Endodermal cell (in vitro differentiated cells): ENCODE results near the gene PANX1. TPM values are rescaled to one million over a fixed set of nuclear protein-coding genes. Genes with fewer than 3 reads are reported as not detected.

ENCODE experiments used
- DNase-seq: peaks from one replicate; pipeline ENCODE4 v3.0.0-alpha.2; 2017
- H3K27ac ChIP-seq: 2 replicates; pipeline ENCODE4 v1.5.1; 2013; ENCODE audit warnings: mild to moderate bottlenecking, low read depth, low read length, moderate library complexity
- H3K27me3 ChIP-seq: 2 replicates; pipeline ENCODE4 v1.6.1; 2013; ENCODE audit warnings: mild to moderate bottlenecking, low read length, moderate library complexity; ENCODE audit not compliant: insufficient read depth, control insufficient read depth, poor library complexity, severe bottlenecking
- H3K36me3 ChIP-seq: 2 replicates; pipeline ENCODE4 v1.7.0; 2013; ENCODE audit warnings: mild to moderate bottlenecking, low read length, moderate library complexity; ENCODE audit not compliant: control insufficient read depth, insufficient read depth
- H3K4me1 ChIP-seq: one replicate; pipeline ENCODE4 v1.7.0; 2013; ENCODE audit warnings: low read length; ENCODE audit not compliant: control insufficient read depth, insufficient read depth
- H3K4me3 ChIP-seq: 2 replicates; pipeline ENCODE4 v1.5.1; 2013; ENCODE audit warnings: mild to moderate bottlenecking, low read length, moderate library complexity
- H3K9ac ChIP-seq: 2 replicates; pipeline ENCODE4 v1.6.1; 2013; ENCODE audit warnings: mild to moderate bottlenecking, low read length, moderate library complexity; ENCODE audit not compliant: poor library complexity, severe bottlenecking; ENCODE audit errors: extremely low read depth
- H3K9me3 ChIP-seq: 2 replicates; pipeline ENCODE4 v1.6.1; 2013; ENCODE audit warnings: mild to moderate bottlenecking, low read length, moderate library complexity; ENCODE audit not compliant: control insufficient read depth
- H3K27ac Mint-ChIP-seq: 2 replicates; pipeline ENCODE4 v1.8.0; 2020; ENCODE audit warnings: mixed read lengths
- H3K27me3 Mint-ChIP-seq: 2 replicates; pipeline ENCODE4 v1.8.0; 2021; ENCODE audit warnings: mild to moderate bottlenecking, mixed read lengths; ENCODE audit not compliant: insufficient read depth
- H3K36me3 Mint-ChIP-seq: 2 replicates; pipeline ENCODE4 v1.8.0; 2020; ENCODE audit warnings: low read depth, mixed read lengths
- H3K4me1 Mint-ChIP-seq: 2 replicates; pipeline ENCODE4 v1.8.0; 2020; ENCODE audit warnings: mixed read lengths
- H3K4me3 Mint-ChIP-seq: 2 replicates; pipeline ENCODE4 v1.8.0; 2020; ENCODE audit warnings: mild to moderate bottlenecking, moderate library complexity, mixed read lengths
- H3K9me3 Mint-ChIP-seq: 2 replicates; pipeline ENCODE4 v1.8.0; 2020; ENCODE audit warnings: mild to moderate bottlenecking, mixed read lengths
- CTCF ChIP-seq: fragments of 200-600 bp; sonication (generic); conservative IDR thresholded peaks from 2 replicates; pipeline ENCODE4 v1.5.0; 2021; ENCODE audit warnings: antibody characterized with exemption, mild to moderate bottlenecking
- WGBS, 2 experiments: methylation state at CpG; one replicate each; pipeline versions ENCODE4 v1.1.5 to v1.1.7; 2013; ENCODE audit warnings: missing lambda C conversion rate in 2 of 2, mixed read lengths in 1 of 2; ENCODE audit not compliant: insufficient coverage in 1 of 2, insufficient read length in 1 of 2; 5-methylcytosine and 5-hydroxymethylcytosine counted together
- total RNA-seq, 2 donors: library from RNA; stranded (reverse); fragmentation: NEBNext Ultra II Directional in 1 of 2; extraction: Animal tissue kit (Norgen Biotek cat#: 25700) in 1 of 2; gene quantifications; 2 replicates in 1 of 2; 3 replicates in 1 of 2; pipeline ENCODE4 v1.2.1, GENCODE V29; 2021

The PANX1 gene
- total RNA-seq, 2 donors from 2014 or later = 19.4 to 21.0 TPM

DNA sequence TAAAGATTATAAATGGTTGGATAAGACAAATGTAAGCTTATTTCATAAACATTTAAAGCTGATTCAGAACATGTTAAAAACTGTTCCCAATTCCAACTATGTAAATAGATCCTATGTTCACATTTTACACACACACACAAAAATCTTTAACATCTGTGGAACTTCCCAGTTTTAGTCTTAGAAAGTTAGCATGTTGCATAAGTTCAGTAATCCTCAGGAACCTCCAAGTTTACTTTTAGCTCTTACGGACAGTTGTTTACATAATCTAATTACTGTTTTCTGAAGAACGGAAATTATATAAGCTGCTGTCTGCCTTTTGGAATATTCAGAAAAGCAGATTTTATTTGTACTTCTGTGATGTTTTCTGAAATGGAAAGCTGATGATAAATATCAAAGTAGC is 53.3 kb downstream of the PANX1 start:
- H3K27ac ChIP-seq = no peak overlapping the region
- H3K4me1 ChIP-seq = no peaks in the 10 kb centered on the region
- H3K9me3 ChIP-seq = peaks cover 8% of the 10 kb centered on the region
- H3K9ac ChIP-seq = no peak overlapping the region
- Mint-ChIP-seq H3K27me3 (no peaks in the 10 kb centered on the region), H3K4me3 (no peak overlapping the region), H3K9me3 (no peaks in the 10 kb centered on the region), H3K4me1 (peaks cover 12% of the 10 kb centered on the region), H3K36me3 (peaks cover 36% of the 10 kb centered on the region), H3K27ac (no peak overlapping the region)
- H3K36me3 ChIP-seq = peaks cover 58% of the 10 kb centered on the region
- 93 to 100% methylated on average over 1 to 2 of the region's 2 CpGs for whole genome bisulfite sequencing, 2 experiments
- no peak for TF ChIP-seq CTCF
- no peak for DNase-seq
- H3K27me3 ChIP-seq = no peaks in the 10 kb centered on the region
- H3K4me3 ChIP-seq = no peak overlapping the region

DNA sequence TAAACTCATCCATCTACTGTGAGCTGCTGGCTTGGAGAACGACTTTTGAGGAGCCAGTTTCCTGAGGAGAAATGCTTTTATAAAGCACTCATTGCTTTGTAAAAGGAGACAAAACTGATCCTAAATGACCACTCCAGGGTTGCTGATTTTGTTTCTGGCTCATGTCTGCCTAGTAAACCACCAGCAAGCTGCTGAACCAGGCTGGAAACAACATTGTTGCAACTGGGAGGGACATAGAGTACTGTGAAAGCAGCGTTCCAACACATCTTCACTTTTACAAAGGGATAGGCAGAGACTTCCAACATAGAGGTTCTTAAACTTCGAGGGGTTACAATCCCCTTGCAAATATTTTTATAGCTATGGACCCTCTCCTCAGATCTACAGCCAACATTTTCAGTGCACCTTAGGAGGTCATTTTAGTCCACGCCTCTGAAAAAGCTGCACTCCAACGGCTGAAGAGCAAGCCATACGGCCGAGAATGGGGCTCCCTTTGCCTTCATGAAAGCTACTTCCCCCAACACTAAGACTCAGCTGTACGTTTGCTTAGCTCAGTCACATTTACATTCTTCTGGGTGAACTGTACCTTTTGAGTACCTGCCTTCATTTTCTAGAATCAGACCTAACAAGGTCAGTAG is 54.7 kb downstream of the PANX1 start:
- Histone ChIP-seq H3K27me3 (no peaks in the 10 kb centered on the region), H3K9ac (no peak overlapping the region), H3K9me3 (peaks cover 8% of the 10 kb centered on the region), H3K4me3 (no peak overlapping the region), H3K27ac (no peak overlapping the region), H3K4me1 (no peaks in the 10 kb centered on the region), H3K36me3 (peaks cover 51% of the 10 kb centered on the region)
- TF ChIP-seq CTCF = no peak
- H3K4me1 Mint-ChIP-seq = peaks cover 12% of the 10 kb centered on the region
- no peak overlapping the region for H3K4me3 Mint-ChIP-seq
- DNase-seq = no peak
- H3K27me3 Mint-ChIP-seq = no peaks in the 10 kb centered on the region
- H3K27ac Mint-ChIP-seq = peak overlapping the region; percentile 31
- WGBS, 2 experiments = 82 to 83% methylated on average over 7 to 8 of the region's 8 CpGs
- H3K9me3 Mint-ChIP-seq = no peaks in the 10 kb centered on the region
- peaks cover 26% of the 10 kb centered on the region for H3K36me3 Mint-ChIP-seq

- H3K9me3 Mint-ChIP-seq = peaks cover under 1% of the 10 kb centered on the region
- H3K9ac ChIP-seq = no peak overlapping the region
- H3K4me1 ChIP-seq = no peaks in the 10 kb centered on the region
- no peak overlapping the region for H3K4me3 ChIP-seq
- no peaks in the 10 kb centered on the region for H3K27me3 ChIP-seq
- H3K4me1 Mint-ChIP-seq = peaks cover 15% of the 10 kb centered on the region
- peaks cover 46% of the 10 kb centered on the region for H3K36me3 ChIP-seq
- peak overlapping the region; percentile 31 for H3K27ac Mint-ChIP-seq
- 42 to 43% methylated on average over 7 of the region's 7 CpGs for WGBS, 2 experiments
- H3K9me3 ChIP-seq = peaks cover 8% of the 10 kb centered on the region
- H3K36me3 Mint-ChIP-seq = peaks cover 22% of the 10 kb centered on the region
- peak; percentile 97 for TF ChIP-seq CTCF
- DNase-seq = peak; percentile 96
- H3K27ac ChIP-seq = no peak overlapping the region
- H3K4me3 Mint-ChIP-seq = no peak overlapping the region
- H3K27me3 Mint-ChIP-seq = no peaks in the 10 kb centered on the region
Observed at GRCh38 chr11:94183886-94184264, 55.2 kb downstream of the PANX1 start.
